ENCODE data around the gene SLC6A13. TPM values are rescaled to one million over a fixed set of nuclear protein-coding genes. Genes with fewer than 3 reads are reported as not detected.
"Not testable (repeated sequence)": the region's sequence is repeated elsewhere in the genome, so short reads cannot be mapped to it uniquely, and the experiment has no call there.

SLC6A13 gene
- total and polyA plus RNA-seq, 2 experiments from 2014 or later: not detected

- WGBS, 2 experiments (ENCODE audit: low coverage in 1 of 2, low lambda C conversion rate in 2 of 2, missing lambda C conversion rate in 2 of 2): 31 to 34% methylated on average over 15 to 18 of the region's 19 CpGs
- Histone ChIP-seq H3K9ac (no peak overlapping the region), H2AFZ (no peak overlapping the region), H3K27ac (no peak overlapping the region), H3K4me3 (no peak overlapping the region), H3K36me3 (ENCODE audit: low read depth) (no peaks in the 10 kb centered on the region), H3K79me2 (ENCODE audit: insufficient read depth) (no peaks in the 10 kb centered on the region), H4K20me1 (ENCODE audit: insufficient read depth) (no peaks in the 10 kb centered on the region), H3F3A (ENCODE audit: insufficient read depth) (no peaks in the 10 kb centered on the region), H3K9me3 (ENCODE audit: low read depth) (no peaks in the 10 kb centered on the region), H3K27me3 (replicated peaks; ENCODE audit: insufficient read depth) (peaks cover under 1% of the 10 kb centered on the region; the same call in 1 of the 2 replicates), H3K9me2 (ENCODE audit: insufficient read depth) (no peaks in the 10 kb centered on the region), H3K4me2 (ENCODE audit: unreplicated experiment) (no peak overlapping the region), H3K4me1 (ENCODE audit: insufficient read depth) (no peaks in the 10 kb centered on the region)
- TF ChIP-seq EZH2phosphoT487 (IDR thresholded peaks at IDR 0.05; ENCODE audit: insufficient read depth, low read depth): no peak
- TF ChIP-seq EZH2 (IDR thresholded peaks at IDR 0.05; ENCODE audit: insufficient read depth, poor library complexity, severe bottlenecking): no peak
- no peak for DNase-seq
- in situ Hi-C loops (cut with MboI): no loop called here
These were observed 23.8 kb downstream of the SLC6A13 start for GRCh38 chr12:238736-239398.

- no peaks in the 10 kb centered on the region for H3K36me3 ChIP-seq (ENCODE audit: low read depth)
- H3K9me3 ChIP-seq (ENCODE audit: low read depth): no peaks in the 10 kb centered on the region
- 50 to 61% methylated on average over 9 of the region's 9 CpGs for WGBS, 2 experiments (ENCODE audit: low coverage in 1 of 2, low lambda C conversion rate in 2 of 2, missing lambda C conversion rate in 2 of 2)
- DNase-seq: no peak
- in situ Hi-C loops (cut with MboI): no loop called here
- TF ChIP-seq EZH2 (IDR thresholded peaks at IDR 0.05; ENCODE audit: insufficient read depth, poor library complexity, severe bottlenecking): no peak
- no peak for TF ChIP-seq EZH2phosphoT487 (IDR thresholded peaks at IDR 0.05; ENCODE audit: insufficient read depth, low read depth)
- no peak overlapping the region for H3K27ac ChIP-seq
- H3K4me2 ChIP-seq (ENCODE audit: unreplicated experiment): no peak overlapping the region
- H2AFZ ChIP-seq: no peak overlapping the region
- no peaks in the 10 kb centered on the region for H3F3A ChIP-seq (ENCODE audit: insufficient read depth)
- no peaks in the 10 kb centered on the region for H4K20me1 ChIP-seq (ENCODE audit: insufficient read depth)
- H3K9me2 ChIP-seq (ENCODE audit: insufficient read depth): no peaks in the 10 kb centered on the region
- H3K27me3 ChIP-seq (replicated peaks; ENCODE audit: insufficient read depth): peaks cover 2% of the 10 kb centered on the region; the same call in 1 of the 2 replicates
- H3K79me2 ChIP-seq (ENCODE audit: insufficient read depth): no peaks in the 10 kb centered on the region
- no peak overlapping the region for H3K9ac ChIP-seq
- H3K4me1 ChIP-seq (ENCODE audit: insufficient read depth): no peaks in the 10 kb centered on the region
- no peak overlapping the region for H3K4me3 ChIP-seq
These were observed 24.5 kb downstream of the SLC6A13 start for GRCh38 chr12:238116-238515.

GRCh38 chr12:237026-237815 is 25.4 kb downstream of the SLC6A13 start:
- Histone ChIP-seq H3K79me2 (ENCODE audit: insufficient read depth) (no peaks in the 10 kb centered on the region), H3K4me2 (ENCODE audit: unreplicated experiment) (no peak overlapping the region), H3K27ac (no peak overlapping the region), H3K4me3 (no peak overlapping the region), H4K20me1 (ENCODE audit: insufficient read depth) (no peaks in the 10 kb centered on the region), H3K9me2 (ENCODE audit: insufficient read depth) (no peaks in the 10 kb centered on the region), H3K9me3 (ENCODE audit: low read depth) (no peaks in the 10 kb centered on the region), H3K36me3 (ENCODE audit: low read depth) (no peaks in the 10 kb centered on the region), H2AFZ (no peak overlapping the region), H3K9ac (no peak overlapping the region), H3F3A (ENCODE audit: insufficient read depth) (no peaks in the 10 kb centered on the region), H3K27me3 (replicated peaks; ENCODE audit: insufficient read depth) (peaks cover 8% of the 10 kb centered on the region), H3K4me1 (ENCODE audit: insufficient read depth) (no peaks in the 10 kb centered on the region)
- 31 to 40% methylated on average over 13 of the region's 13 CpGs for WGBS, 2 experiments (ENCODE audit: low coverage in 1 of 2, low lambda C conversion rate in 2 of 2, missing lambda C conversion rate in 2 of 2)
- in situ Hi-C loops (cut with MboI): no loop called here
- TF ChIP-seq EZH2phosphoT487 (IDR thresholded peaks at IDR 0.05; ENCODE audit: insufficient read depth, low read depth) (no peak), EZH2 (IDR thresholded peaks at IDR 0.05; ENCODE audit: insufficient read depth, poor library complexity, severe bottlenecking) (no peak)
- DNase-seq: no peak

GRCh38 chr12:236445-236844 is 26.2 kb downstream of the SLC6A13 start:
- H2AFZ ChIP-seq: no peak overlapping the region
- no peaks in the 10 kb centered on the region for H3K9me3 ChIP-seq (ENCODE audit: low read depth)
- no peaks in the 10 kb centered on the region for H3K9me2 ChIP-seq (ENCODE audit: insufficient read depth)
- no peak overlapping the region for H3K4me3 ChIP-seq
- TF ChIP-seq EZH2 (IDR thresholded peaks at IDR 0.05; ENCODE audit: insufficient read depth, poor library complexity, severe bottlenecking) (no peak), EZH2phosphoT487 (IDR thresholded peaks at IDR 0.05; ENCODE audit: insufficient read depth, low read depth) (no peak)
- 54 to 58% methylated on average over 3 of the region's 3 CpGs for WGBS, 2 experiments (ENCODE audit: low coverage in 1 of 2, low lambda C conversion rate in 2 of 2, missing lambda C conversion rate in 2 of 2)
- H3F3A ChIP-seq (ENCODE audit: insufficient read depth): no peaks in the 10 kb centered on the region
- H3K27me3 ChIP-seq (replicated peaks; ENCODE audit: insufficient read depth): peaks cover 14% of the 10 kb centered on the region
- H3K4me1 ChIP-seq (ENCODE audit: insufficient read depth): no peaks in the 10 kb centered on the region
- H3K79me2 ChIP-seq (ENCODE audit: insufficient read depth): no peaks in the 10 kb centered on the region
- in situ Hi-C loops (cut with MboI): no loop called here
- no peaks in the 10 kb centered on the region for H4K20me1 ChIP-seq (ENCODE audit: insufficient read depth)
- no peak overlapping the region for H3K9ac ChIP-seq
- no peaks in the 10 kb centered on the region for H3K36me3 ChIP-seq (ENCODE audit: low read depth)
- H3K4me2 ChIP-seq (ENCODE audit: unreplicated experiment): no peak overlapping the region
- H3K27ac ChIP-seq: no peak overlapping the region
- DNase-seq: no peak

GRCh38 chr12:235967-236366 is 26.7 kb downstream of the SLC6A13 start:
- H3K79me2 ChIP-seq (ENCODE audit: insufficient read depth); H3K4me2 ChIP-seq (ENCODE audit: unreplicated experiment); H3K27ac ChIP-seq; DNase-seq; H3K9me3 ChIP-seq (ENCODE audit: low read depth); H4K20me1 ChIP-seq (ENCODE audit: insufficient read depth); in situ Hi-C loops (cut with MboI); H3F3A ChIP-seq (ENCODE audit: insufficient read depth); H3K36me3 ChIP-seq (ENCODE audit: low read depth); H3K4me1 ChIP-seq (ENCODE audit: insufficient read depth); H2AFZ ChIP-seq; H3K4me3 ChIP-seq; H3K9ac ChIP-seq; H3K9me2 ChIP-seq (ENCODE audit: insufficient read depth): not testable (repeated sequence)
- H3K27me3 ChIP-seq (replicated peaks; ENCODE audit: insufficient read depth): peaks cover 18% of the 10 kb centered on the region
- 51 to 55% methylated on average over 4 of the region's 4 CpGs for WGBS, 2 experiments (ENCODE audit: low coverage in 1 of 2, low lambda C conversion rate in 2 of 2, missing lambda C conversion rate in 2 of 2)

Data from GM23248 (cell line).